GM12874 (cell line): ENCODE data around the gene OR2W1.

Experiments
- TF ChIP-seq, protein P1 (sequence below): IDR thresholded peaks from 2 replicates; pipeline ENCODE4 v1.5.1; 2011; ENCODE audit warnings: low read depth, mild to moderate bottlenecking, control low read depth, low read length, moderate library complexity; ENCODE audit not compliant: insufficient read depth

Gene OR2W1

DNA sequence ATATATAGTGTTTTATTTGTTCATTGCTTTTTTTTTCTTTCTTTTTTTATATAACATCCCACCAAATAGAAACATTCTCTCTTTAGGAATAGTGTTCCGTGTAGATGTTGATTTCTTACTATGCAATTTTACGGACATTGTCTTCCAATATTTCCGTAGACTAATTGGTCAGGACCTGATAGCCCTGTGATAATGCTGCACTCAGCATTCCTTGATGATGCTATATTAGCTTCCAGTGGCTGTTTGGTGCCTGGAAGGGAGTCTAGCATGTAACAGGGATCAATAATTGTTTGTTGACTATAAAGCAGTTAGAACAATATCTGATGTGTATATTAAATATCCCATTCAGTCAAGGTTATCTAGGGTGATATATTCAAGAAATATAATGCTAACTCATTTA is 6.7 kb upstream of the OR2W1 start:
- TF ChIP-seq, protein P1, sequence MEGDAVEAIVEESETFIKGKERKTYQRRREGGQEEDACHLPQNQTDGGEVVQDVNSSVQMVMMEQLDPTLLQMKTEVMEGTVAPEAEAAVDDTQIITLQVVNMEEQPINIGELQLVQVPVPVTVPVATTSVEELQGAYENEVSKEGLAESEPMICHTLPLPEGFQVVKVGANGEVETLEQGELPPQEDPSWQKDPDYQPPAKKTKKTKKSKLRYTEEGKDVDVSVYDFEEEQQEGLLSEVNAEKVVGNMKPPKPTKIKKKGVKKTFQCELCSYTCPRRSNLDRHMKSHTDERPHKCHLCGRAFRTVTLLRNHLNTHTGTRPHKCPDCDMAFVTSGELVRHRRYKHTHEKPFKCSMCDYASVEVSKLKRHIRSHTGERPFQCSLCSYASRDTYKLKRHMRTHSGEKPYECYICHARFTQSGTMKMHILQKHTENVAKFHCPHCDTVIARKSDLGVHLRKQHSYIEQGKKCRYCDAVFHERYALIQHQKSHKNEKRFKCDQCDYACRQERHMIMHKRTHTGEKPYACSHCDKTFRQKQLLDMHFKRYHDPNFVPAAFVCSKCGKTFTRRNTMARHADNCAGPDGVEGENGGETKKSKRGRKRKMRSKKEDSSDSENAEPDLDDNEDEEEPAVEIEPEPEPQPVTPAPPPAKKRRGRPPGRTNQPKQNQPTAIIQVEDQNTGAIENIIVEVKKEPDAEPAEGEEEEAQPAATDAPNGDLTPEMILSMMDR: no peak

DNA sequence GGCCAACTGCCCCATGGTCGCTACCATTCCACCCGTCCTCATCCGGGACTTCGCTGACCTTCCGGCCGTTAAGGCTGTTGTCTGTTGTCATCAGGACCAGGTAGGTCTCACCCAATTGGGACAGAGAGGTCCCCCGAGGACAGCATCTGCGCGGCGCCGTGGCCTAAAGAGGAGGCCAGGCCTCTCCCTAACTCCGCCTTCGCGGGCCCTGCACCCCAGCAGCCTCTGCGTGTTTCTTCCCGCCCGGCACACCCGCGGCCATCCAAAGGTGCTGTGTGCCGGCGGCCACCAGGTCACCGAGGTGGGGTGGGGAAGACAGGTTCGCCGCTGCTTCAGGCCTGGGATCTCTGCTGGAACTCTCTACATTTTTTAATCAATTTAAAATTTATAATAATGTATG is 9.0 kb downstream of the OR2W1 start:
- TF ChIP-seq, protein P1: no peak

DNA sequence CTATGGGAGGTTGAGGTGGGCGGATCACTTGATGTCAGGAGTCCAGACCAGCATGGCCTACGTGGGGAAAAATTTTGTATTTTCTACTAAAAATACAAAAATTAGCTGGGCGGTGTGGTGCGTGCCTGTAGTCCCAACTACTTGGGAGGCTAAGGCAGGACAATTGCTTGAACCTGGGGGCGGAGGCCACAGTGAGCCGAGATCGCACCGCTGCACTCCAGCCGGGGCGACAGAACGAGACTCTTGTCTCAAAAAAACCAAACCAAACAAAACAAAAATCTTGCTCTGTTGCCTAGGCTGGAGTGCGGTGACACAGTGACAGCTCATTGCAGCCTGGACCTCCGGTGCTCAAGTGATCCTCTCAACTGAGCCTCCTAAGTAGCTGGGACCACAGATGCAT is 16.2 kb downstream of the OR2W1 start:
- TF ChIP-seq, protein P1: no peak

DNA sequence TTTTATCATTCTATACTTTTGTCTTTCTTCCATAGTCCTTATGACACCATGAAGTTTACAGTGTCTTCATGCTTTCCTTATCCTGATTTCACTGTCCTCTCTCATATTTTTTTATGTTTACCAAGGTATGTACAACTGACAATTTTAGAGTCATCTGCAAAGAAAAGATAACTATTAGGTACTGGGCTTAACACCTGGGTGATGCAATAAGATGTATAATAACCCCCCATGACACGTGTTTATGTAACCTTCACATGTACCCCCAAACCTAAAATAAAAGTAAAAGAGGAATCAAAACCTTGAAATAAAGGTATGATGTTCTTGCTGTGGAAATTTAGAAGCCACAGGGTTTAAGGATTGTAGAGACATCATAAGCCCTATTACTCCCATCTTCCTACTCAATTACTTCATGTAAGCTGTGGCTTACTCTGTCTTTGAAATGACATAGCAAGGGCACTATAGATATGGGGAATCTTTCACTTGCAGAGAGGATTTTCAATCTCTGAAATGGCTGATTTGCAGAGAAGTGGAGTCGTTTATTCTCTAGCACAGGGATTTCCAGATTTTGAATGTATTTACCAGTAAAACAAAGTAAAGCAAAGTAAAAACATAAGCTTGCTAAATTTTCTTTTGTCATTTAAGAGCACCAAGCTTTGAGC is 18.9 kb downstream of the OR2W1 start:
- TF ChIP-seq, protein P1: no peak

DNA sequence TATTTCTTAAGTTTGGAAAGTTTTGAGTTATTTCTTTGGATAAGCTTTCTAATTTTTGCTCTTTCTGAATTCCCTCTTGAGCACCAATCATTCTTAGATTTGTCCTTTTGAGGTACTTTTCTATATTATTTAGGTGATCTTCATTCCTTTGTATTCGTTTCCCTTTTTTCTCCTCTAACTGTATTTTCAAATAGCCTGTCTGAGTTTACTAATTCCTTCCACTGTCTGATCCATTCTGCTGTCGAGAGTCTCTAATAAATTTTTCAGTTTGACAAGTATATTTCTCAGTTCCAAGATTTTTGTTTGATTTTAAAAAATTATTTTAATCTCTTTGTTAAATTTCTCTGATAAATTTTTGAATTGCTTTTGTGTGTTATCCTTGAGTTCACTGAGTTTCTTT is 23.5 kb downstream of the OR2W1 start:
- TF ChIP-seq, protein P1: no peak

DNA sequence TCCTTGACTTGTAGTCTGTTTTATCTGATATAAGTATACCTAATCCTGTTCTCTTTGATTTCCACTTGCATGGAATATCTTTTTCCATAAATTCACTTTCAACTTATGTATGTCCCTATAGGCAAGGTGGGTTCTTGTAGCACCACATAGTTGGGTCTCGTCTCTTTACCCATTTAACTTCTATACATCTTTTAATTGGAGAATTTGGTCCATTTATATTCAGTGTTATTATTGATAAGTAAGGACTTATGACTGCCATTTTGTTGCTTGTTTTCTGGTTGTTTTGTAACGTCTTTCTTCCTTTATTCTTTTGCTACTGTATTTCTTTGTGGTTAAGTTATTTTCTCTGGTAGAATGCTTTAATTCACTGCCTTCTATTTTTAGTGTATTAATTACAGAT is 25.3 kb downstream of the OR2W1 start:
- TF ChIP-seq, protein P1: no peak

DNA sequence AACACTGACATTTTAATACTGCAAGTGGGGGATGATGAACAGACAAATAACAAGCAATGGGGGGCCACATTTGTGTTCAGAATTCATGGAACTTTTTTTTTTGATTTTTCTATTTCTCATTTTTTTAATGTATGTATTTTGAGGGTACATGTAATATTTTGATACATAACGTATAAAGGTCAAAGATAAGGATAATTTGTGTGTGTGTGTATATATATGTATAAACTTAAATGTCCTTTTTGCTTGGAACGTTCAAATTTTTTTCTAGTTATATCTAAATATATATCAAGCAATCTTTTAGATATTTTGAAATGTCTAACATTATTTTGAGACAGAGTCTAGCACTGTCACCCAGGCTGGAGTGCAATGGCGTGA is 27.6 kb downstream of the OR2W1 start:
- TF ChIP-seq, protein P1: no peak
